ENCODE results near the gene PDE1C. TPM values are rescaled to one million over a fixed set of nuclear protein-coding genes. Genes with fewer than 3 reads are reported as not detected.

The PDE1C gene
- total RNA-seq, 1 donor from 2014 or later, result under 0.01 TPM

DNA sequence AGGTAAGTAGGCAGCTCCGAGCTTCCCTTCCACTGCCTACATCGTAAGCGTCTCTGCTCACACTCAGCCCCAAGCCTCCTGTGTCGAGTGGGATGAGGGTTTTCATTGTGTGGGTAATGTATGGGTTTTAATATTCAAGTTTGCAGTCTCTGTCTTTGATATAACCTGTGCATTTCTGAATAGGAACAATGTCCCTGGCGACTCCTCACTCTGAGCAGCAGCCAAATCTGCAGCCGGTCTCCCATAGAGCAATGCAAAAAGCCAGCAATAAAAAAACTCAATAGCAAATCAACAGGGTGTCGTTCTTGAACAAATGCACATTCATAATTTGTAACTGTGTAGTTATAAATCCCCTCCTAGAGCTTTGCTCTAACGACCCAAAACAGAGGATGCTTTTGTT, 349.8 kb downstream of the PDE1C start:
- DNase-seq (ENCODE audit: low read depth in 2 of 2), result no peak

DNA sequence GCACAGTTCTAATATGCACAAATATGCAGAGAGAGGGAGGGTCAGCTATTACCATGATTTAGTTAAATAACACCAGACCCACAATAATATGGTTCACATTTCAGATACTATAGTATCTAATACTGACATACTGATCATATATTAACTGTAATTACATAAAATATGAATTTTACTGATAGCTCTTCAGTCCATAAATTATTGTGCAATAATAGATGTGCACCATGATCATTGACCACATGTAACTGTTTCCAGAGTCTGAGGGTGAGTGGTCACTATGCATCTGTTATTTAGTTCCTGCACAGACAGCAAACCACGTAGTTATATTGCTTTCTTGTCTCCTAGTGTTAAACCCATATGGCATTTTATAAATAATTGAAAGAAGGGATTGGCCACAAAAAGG, 353.9 kb downstream of the PDE1C start:
- no peak for DNase-seq (ENCODE audit: low read depth in 2 of 2)

DNA sequence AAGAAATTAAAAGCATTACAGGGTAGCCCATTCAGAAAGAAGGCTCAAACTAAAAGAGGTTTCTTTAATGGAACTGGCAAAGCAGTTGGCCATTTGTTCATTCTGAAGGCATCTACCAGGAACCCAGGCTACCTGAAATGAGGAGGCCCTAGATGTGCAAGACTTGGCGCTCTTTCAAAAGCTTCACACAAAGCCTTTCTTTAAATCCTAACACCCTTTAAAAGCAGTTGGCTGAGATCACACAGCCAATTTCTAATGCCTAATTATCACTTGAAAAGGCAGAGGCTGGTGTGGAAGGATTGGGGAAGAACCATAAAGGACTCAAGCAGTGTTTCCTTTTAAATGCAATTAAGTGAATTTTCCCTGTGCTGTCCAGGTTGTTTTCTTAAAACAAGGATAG, 360.0 kb downstream of the PDE1C start:
- no peak for DNase-seq (ENCODE audit: low read depth in 2 of 2)

DNA sequence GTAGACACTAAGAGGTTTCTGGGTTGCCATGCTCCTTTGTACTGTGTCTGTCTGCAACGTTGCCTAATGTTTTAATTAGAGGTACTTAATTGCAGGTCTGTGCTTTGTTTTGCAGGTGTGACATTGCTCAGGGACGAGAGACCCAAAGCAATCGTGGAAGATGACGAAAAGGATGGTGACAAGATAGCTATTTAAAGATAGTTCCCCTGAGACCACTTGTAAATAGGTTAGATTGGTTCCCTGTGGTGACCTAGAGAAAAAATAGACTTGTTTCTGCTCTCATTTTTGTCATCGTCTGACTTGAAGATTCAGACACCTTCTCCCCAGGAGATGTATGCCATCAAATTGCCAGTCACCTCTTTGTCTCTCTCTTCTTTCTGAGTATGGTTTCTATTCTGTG, 363.1 kb downstream of the PDE1C start:
- DNase-seq (ENCODE audit: low read depth in 2 of 2), result no peak

DNA sequence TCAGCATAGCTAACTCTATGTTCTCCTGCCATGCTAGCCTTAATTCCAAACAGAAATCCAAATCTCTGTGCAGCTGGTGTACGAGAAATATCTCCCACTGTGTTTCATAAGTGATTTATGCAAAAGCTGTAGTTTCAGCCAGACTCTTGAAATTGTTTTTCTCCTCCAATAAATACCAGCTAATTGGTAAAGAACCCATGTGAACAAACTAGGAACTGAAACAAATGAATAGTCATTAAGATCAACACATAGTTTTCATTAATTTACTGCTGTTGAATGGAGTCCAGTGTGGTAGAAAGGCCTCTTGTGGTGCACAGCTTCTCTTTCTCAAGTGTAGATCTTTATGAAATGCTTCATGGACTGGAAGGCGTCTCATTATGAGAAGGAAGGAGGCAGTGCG, 364.8 kb downstream of the PDE1C start:
- DNase-seq (ENCODE audit: low read depth in 2 of 2), result no peak

DNA sequence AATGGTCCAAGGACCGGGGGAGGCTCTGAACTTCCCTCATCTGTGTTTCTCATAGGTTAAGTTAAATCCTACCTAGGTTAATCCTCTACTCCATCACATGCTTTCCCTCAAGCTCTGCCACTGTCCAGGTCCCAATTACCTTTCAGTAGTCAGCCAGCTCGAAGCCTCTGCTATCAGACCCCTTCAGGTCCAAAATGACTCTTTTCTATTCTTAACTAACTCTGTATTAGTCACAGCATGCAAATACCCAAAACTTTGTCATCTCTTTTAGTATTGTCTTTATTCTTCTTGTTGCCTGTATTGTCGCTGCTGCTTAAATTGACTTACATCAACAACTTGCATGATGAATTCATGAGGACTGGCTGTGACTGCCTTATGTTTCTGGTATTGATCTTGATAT, 367.9 kb downstream of the PDE1C start:
- no peak for DNase-seq (ENCODE audit: low read depth in 2 of 2)
